Astrocyte (in vitro differentiated cells and primary cell): ENCODE measurements around the gene DHCR7.

ENCODE experiments used
- EZH2 ChIP-seq: IDR thresholded peaks from 2 replicates; pipeline ENCODE4 v1.6.1; 2012; ENCODE audit warnings: mild to moderate bottlenecking, low read length, inconsistent platforms; ENCODE audit not compliant: insufficient read depth
- TF ChIP-seq, protein P1 (sequence below): IDR thresholded peaks from 2 replicates; pipeline ENCODE4 v1.5.1; 2011; ENCODE audit warnings: low read depth, mild to moderate bottlenecking, inconsistent platforms, low read length, moderate library complexity; ENCODE audit not compliant: insufficient read depth

GRCh38 chr11:71456831-71457230 is 8.6 kb upstream of the DHCR7 start:
- TF ChIP-seq, protein P1, sequence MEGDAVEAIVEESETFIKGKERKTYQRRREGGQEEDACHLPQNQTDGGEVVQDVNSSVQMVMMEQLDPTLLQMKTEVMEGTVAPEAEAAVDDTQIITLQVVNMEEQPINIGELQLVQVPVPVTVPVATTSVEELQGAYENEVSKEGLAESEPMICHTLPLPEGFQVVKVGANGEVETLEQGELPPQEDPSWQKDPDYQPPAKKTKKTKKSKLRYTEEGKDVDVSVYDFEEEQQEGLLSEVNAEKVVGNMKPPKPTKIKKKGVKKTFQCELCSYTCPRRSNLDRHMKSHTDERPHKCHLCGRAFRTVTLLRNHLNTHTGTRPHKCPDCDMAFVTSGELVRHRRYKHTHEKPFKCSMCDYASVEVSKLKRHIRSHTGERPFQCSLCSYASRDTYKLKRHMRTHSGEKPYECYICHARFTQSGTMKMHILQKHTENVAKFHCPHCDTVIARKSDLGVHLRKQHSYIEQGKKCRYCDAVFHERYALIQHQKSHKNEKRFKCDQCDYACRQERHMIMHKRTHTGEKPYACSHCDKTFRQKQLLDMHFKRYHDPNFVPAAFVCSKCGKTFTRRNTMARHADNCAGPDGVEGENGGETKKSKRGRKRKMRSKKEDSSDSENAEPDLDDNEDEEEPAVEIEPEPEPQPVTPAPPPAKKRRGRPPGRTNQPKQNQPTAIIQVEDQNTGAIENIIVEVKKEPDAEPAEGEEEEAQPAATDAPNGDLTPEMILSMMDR = no peak
- no peak for TF ChIP-seq EZH2
